ENCODE measurements around the gene GLE1.

Gene GLE1

DNA sequence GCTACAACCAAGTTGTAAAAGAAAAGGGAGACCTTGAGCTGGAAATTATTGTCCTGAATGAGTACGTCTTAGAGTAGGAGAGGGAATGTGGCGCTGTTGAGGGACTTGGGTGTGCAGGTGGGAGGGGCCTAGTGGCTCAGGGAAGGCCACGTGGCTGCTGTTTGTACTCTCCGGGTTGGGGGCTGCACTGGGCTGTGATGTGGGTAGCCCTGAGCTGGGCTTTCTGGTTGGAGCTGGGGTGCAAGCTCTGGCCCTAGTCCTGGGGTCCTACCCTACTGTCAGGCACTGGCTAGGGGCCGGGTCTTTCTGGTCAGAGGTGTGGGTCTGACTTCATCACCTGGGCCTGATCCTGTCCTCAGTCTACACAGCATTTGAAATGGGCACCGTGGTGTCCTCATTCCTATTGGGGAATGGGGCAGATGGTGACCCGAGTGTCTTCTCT is 19.1 kb upstream of the GLE1 start:
- Histone ChIP-seq H3K36me3 (ENCODE audit: control insufficient read depth, insufficient read depth, low read length) (no peaks in the 10 kb centered on the region), H3K4me2 (ENCODE audit: low read length) (no peak overlapping the region), H3K4me3 (ENCODE audit: low read depth, low read length) (no peak overlapping the region), H3K4me1 (no peaks in the 10 kb centered on the region), H3K27ac (no peak overlapping the region), H2AFZ (no peak overlapping the region), H3K79me2 (no peaks in the 10 kb centered on the region), H3K9me3 (ENCODE audit: control insufficient read depth, low read length) (no peaks in the 10 kb centered on the region), H3K9ac (no peak overlapping the region), H3K27me3 (ENCODE audit: control insufficient read depth, insufficient read depth, low read length) (no peaks in the 10 kb centered on the region)
- TF ChIP-seq, protein P1, sequence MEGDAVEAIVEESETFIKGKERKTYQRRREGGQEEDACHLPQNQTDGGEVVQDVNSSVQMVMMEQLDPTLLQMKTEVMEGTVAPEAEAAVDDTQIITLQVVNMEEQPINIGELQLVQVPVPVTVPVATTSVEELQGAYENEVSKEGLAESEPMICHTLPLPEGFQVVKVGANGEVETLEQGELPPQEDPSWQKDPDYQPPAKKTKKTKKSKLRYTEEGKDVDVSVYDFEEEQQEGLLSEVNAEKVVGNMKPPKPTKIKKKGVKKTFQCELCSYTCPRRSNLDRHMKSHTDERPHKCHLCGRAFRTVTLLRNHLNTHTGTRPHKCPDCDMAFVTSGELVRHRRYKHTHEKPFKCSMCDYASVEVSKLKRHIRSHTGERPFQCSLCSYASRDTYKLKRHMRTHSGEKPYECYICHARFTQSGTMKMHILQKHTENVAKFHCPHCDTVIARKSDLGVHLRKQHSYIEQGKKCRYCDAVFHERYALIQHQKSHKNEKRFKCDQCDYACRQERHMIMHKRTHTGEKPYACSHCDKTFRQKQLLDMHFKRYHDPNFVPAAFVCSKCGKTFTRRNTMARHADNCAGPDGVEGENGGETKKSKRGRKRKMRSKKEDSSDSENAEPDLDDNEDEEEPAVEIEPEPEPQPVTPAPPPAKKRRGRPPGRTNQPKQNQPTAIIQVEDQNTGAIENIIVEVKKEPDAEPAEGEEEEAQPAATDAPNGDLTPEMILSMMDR (IDR thresholded peaks at IDR 0.05): no peak

DNA sequence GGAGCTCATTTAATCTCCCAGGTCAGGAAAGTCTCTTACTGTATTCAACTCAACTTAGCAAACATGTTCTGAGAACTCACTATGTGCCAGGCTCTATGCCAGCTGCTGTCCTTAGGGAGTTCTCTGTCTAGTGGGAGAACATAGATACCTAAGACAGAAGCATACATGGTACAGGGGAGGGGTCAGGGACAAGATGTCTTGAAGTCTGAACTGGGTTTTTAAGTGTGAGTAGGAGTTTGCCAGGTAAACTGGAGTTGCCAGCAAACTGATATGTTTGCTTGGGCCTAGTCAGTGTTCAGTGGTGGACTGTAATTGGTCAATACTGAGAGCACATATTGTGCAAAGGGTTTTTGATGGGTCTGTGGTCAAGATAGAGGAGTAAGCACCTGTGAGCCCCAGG is 18.3 kb upstream of the GLE1 start:
- TF ChIP-seq, protein P1 (IDR thresholded peaks at IDR 0.05): no peak
- Histone ChIP-seq H3K27me3 (ENCODE audit: control insufficient read depth, insufficient read depth, low read length) (no peaks in the 10 kb centered on the region), H3K4me1 (no peaks in the 10 kb centered on the region), H3K36me3 (ENCODE audit: control insufficient read depth, insufficient read depth, low read length) (no peaks in the 10 kb centered on the region), H3K9me3 (ENCODE audit: control insufficient read depth, low read length) (no peaks in the 10 kb centered on the region), H3K27ac (no peak overlapping the region), H2AFZ (no peak overlapping the region), H3K4me2 (ENCODE audit: low read length) (no peak overlapping the region), H3K79me2 (no peaks in the 10 kb centered on the region), H3K4me3 (ENCODE audit: low read depth, low read length) (no peak overlapping the region), H3K9ac (no peak overlapping the region)

DNA sequence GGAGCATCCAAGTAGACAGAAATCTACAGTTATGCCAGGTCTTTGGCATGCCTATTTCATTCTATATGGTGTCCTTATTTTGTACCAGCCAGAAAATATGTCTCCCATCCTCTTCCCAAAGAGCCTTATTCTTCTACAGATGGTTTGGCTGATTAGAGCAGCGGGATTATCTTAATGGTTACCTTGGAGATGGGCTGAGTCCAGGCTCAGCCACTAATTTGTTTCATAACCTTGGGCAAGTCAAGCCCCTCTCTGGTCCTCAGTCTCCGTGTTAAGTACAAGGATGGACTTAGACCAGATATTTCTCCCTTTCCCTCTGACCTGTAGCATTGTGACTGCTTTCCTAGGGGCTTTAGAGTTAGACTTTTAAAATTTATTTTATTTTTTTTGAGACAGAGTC is 11.1 kb upstream of the GLE1 start:
- TF ChIP-seq, protein P1 (IDR thresholded peaks at IDR 0.05): no peak
- H3K79me2 ChIP-seq: no peaks in the 10 kb centered on the region
- H3K4me1 ChIP-seq: no peaks in the 10 kb centered on the region
- no peaks in the 10 kb centered on the region for H3K27me3 ChIP-seq (ENCODE audit: control insufficient read depth, insufficient read depth, low read length)
- no peak overlapping the region for H3K4me2 ChIP-seq (ENCODE audit: low read length)
- no peaks in the 10 kb centered on the region for H3K36me3 ChIP-seq (ENCODE audit: control insufficient read depth, insufficient read depth, low read length)
- no peak overlapping the region for H3K9ac ChIP-seq
- H3K4me3 ChIP-seq (ENCODE audit: low read depth, low read length): no peak overlapping the region
- no peaks in the 10 kb centered on the region for H3K9me3 ChIP-seq (ENCODE audit: control insufficient read depth, low read length)
- H2AFZ ChIP-seq: no peak overlapping the region
- H3K27ac ChIP-seq: no peak overlapping the region

DNA sequence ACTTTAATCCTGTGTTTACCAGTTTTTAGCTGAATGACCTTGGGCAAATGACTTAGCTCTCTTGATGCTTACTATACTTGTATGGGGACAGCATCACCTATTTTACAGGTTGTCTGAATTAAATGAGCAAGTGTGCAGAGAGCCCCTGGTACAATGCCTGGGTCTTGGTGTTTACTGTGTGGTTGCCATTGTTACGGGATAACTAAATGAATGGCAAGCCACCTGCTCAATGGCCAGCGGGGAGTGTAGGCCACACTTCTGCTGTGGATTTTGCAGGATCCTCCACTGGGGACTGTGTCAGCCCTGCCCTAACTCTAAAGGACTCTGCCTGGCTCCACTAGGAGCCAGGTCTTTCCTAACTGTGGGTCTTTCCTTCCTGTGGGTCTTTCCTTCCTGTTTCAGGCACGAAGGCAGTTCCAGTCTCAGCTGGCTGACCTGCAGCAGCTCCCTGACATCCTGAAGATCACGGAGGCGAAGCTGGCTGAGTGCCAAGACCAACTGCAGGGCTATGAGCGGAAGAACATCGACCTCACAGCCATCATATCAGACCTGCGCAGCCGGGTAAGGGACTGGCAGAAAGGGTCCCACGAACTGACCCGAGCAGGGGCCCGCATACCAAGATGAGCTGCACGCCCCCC is 10.3 kb upstream of the GLE1 start:
- H3K27ac ChIP-seq: no peak overlapping the region
- no peak overlapping the region for H3K4me3 ChIP-seq (ENCODE audit: low read depth, low read length)
- no peaks in the 10 kb centered on the region for H3K9me3 ChIP-seq (ENCODE audit: control insufficient read depth, low read length)
- TF ChIP-seq, protein P1 (IDR thresholded peaks at IDR 0.05): no peak
- H3K79me2 ChIP-seq: no peaks in the 10 kb centered on the region
- no peak overlapping the region for H2AFZ ChIP-seq
- H3K27me3 ChIP-seq (ENCODE audit: control insufficient read depth, insufficient read depth, low read length): no peaks in the 10 kb centered on the region
- H3K9ac ChIP-seq: no peak overlapping the region
- H3K4me2 ChIP-seq (ENCODE audit: low read length): no peak overlapping the region
- H3K4me1 ChIP-seq: no peaks in the 10 kb centered on the region
- no peaks in the 10 kb centered on the region for H3K36me3 ChIP-seq (ENCODE audit: control insufficient read depth, insufficient read depth, low read length)

DNA sequence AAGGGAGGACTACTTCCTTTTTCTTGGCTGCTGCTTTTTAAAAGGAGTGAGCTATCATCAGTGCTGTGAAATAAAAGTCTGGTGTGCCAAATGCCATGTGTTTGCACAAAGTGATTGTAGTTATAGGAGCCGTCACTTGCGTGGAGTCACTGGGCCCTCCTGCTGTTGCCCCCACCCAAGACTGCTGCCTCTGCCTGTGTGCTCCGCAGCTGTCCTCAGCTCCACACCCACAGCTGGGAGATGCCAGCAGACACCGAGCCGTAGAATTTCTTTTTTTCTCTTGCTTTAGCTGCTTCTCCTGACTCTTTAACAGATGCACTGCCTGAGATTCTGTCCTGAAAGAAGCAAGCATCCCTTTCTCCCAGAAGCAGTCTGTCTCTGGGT is 9.8 kb upstream of the GLE1 start:
- H3K36me3 ChIP-seq (ENCODE audit: control insufficient read depth, insufficient read depth, low read length): no peaks in the 10 kb centered on the region
- TF ChIP-seq, protein P1 (IDR thresholded peaks at IDR 0.05): no peak

More for the DNA sequence above, 9.8 kb upstream of the GLE1 start:
- Histone ChIP-seq H3K4me2 (ENCODE audit: low read length) (no peak overlapping the region), H3K9me3 (ENCODE audit: control insufficient read depth, low read length) (no peaks in the 10 kb centered on the region), H3K27ac (no peak overlapping the region), H3K4me1 (no peaks in the 10 kb centered on the region), H2AFZ (no peak overlapping the region), H3K9ac (no peak overlapping the region), H3K4me3 (ENCODE audit: low read depth, low read length) (no peak overlapping the region), H3K27me3 (ENCODE audit: control insufficient read depth, insufficient read depth, low read length) (no peaks in the 10 kb centered on the region), H3K79me2 (no peaks in the 10 kb centered on the region)
